ENCODE results near the gene POU3F1. TPM values are rescaled to one million over a fixed set of nuclear protein-coding genes. Genes with fewer than 3 reads are reported as not detected.

POU3F1 gene
- total RNA-seq, 1 experiment from 2014 or later = 5.8 TPM

GRCh38 chr1:38061883-38062328, 15.3 kb upstream of the POU3F1 start:
- Histone ChIP-seq H4K5ac (ENCODE audit: insufficient read length, low read depth, low read length) (no peak overlapping the region), H2BK12ac (ENCODE audit: insufficient read length, low read depth, low read length) (no peak overlapping the region), H3K23ac (ENCODE audit: insufficient read length, low read depth, low read length) (no peak overlapping the region), H2BK5ac (ENCODE audit: insufficient read length, low read length) (no peak overlapping the region), H3K18ac (ENCODE audit: insufficient read length, low read depth, low read length) (no peak overlapping the region), H3K27me3 (ENCODE audit: insufficient read depth, low read length) (no peaks in the 10 kb centered on the region), H2BK120ac (ENCODE audit: low read depth, low read length, poor library complexity, severe bottlenecking) (no peak overlapping the region), H2AK5ac (ENCODE audit: insufficient read length, low read length) (no peak overlapping the region), H4K20me1 (ENCODE audit: control insufficient read depth, insufficient read depth, insufficient read length) (no peaks in the 10 kb centered on the region), H3K4me1 (ENCODE audit: insufficient read depth, low read length) (peaks cover 2% of the 10 kb centered on the region; the same call in 1 of the 2 replicates), H3K79me2 (ENCODE audit: insufficient read depth, low read length) (no peaks in the 10 kb centered on the region), H3K27ac (ENCODE audit: insufficient read length, low read depth, low read length) (no peak overlapping the region), H3K9ac (ENCODE audit: extremely low read depth, insufficient read length, low read length) (no peak overlapping the region), H3K9me3 (ENCODE audit: control insufficient read depth, low read depth, low read length) (no peaks in the 10 kb centered on the region), H3K4ac (ENCODE audit: low read depth, low read length) (no peak overlapping the region), H2BK20ac (ENCODE audit: low read depth, low read length, poor library complexity, severe bottlenecking) (no peak overlapping the region), H3K14ac (ENCODE audit: insufficient read depth, low read length) (no peak overlapping the region; the same call in 1 of the 2 replicates), H3K56ac (ENCODE audit: insufficient read length, low read depth, low read length) (no peak overlapping the region), H4K8ac (replicated peaks; ENCODE audit: insufficient read length, low read depth, low read length) (no peak overlapping the region), H3T11ph (ENCODE audit: low read length) (no peak overlapping the region), H3K79me1 (ENCODE audit: insufficient read depth, low read depth, low read length, poor library complexity, severe bottlenecking) (no peaks in the 10 kb centered on the region), H2AFZ (ENCODE audit: low read length) (no peak overlapping the region), H3K23me2 (ENCODE audit: insufficient read length, low read depth, low read length, poor library complexity, severe bottlenecking) (no peaks in the 10 kb centered on the region), H4K91ac (ENCODE audit: insufficient read length, low read depth, low read length) (no peak overlapping the region), H3K4me2 (ENCODE audit: insufficient read depth, insufficient read length, low read length) (no peak overlapping the region), H2BK15ac (ENCODE audit: low read depth, low read length) (no peak overlapping the region)
- peaks cover 0 to 9% (median 0%) of the 10 kb centered on the region in 3 experiments; a peak in 4 of 7 replicates for H3K36me3 Mint-ChIP-seq (ENCODE audit: insufficient read depth in 1 of 3, low read depth in 3 of 3)
- TF ChIP-seq, protein P1, sequence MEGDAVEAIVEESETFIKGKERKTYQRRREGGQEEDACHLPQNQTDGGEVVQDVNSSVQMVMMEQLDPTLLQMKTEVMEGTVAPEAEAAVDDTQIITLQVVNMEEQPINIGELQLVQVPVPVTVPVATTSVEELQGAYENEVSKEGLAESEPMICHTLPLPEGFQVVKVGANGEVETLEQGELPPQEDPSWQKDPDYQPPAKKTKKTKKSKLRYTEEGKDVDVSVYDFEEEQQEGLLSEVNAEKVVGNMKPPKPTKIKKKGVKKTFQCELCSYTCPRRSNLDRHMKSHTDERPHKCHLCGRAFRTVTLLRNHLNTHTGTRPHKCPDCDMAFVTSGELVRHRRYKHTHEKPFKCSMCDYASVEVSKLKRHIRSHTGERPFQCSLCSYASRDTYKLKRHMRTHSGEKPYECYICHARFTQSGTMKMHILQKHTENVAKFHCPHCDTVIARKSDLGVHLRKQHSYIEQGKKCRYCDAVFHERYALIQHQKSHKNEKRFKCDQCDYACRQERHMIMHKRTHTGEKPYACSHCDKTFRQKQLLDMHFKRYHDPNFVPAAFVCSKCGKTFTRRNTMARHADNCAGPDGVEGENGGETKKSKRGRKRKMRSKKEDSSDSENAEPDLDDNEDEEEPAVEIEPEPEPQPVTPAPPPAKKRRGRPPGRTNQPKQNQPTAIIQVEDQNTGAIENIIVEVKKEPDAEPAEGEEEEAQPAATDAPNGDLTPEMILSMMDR (conservative IDR thresholded peaks at IDR 0.05) = no peak
- H3K4me1 Mint-ChIP-seq = peaks cover 34 to 45% of the 10 kb centered on the region in 2 experiments
- H3K27me3 Mint-ChIP-seq (ENCODE audit: low read depth) = peaks cover 10% of the 10 kb centered on the region
- no peak for DNase-seq
- H3K9me3 Mint-ChIP-seq = peaks cover 0 to 3% of the 10 kb centered on the region in 2 experiments; a peak in 1 of 5 replicates
- H3K27ac Mint-ChIP-seq = no peak overlapping the region
- no CpG with 5 or more reads among the region's 7 CpGs for WGBS (ENCODE audit: extremely low coverage, insufficient read length, low lambda C conversion rate)
- H3K4me3 Mint-ChIP-seq = no peak overlapping the region

All from H9 (cell line).